HEK293 (cell line): ENCODE results near the gene CFAP65.
A peak's percentile ranks its signal among the peaks of the same experiment; 100 is the strongest.

Source experiments
- CTCF ChIA-PET: fragments of 350-600 bp; formaldehyde crosslinking; extraction: SDS; loops from one replicate; lab custom pipeline; 2021; ENCODE audit warnings: antibody characterized with exemption; lab: Yijun Ruan, JAX
- POLR2A ChIA-PET: fragments of 300-600 bp; formaldehyde crosslinking; extraction: SDS; loops from one replicate; lab custom pipeline; 2020; ENCODE audit warnings: antibody characterized with exemption, inconsistent platforms; lab: Yijun Ruan, JAX
- H3K27ac ChIP-seq: fragments of 200-500 bp; sonication (Bioruptor generic); 2 replicates; pipeline ENCODE4 v1.5.1; 2014; ENCODE audit warnings: low read depth, low read length, control low read depth, inconsistent platforms; ENCODE audit errors: extremely low read depth
- H3K36me3 ChIP-seq, 2 experiments: fragments of 200-500 bp in 1 of 2; sonication (Bioruptor generic) in 1 of 2; 1 replicate in 1 of 2; 2 replicates in 1 of 2; pipeline ENCODE4 v1.5.1; 2014 to 2017; ENCODE audit warnings: inconsistent platforms in 2 of 2, low read length in 2 of 2; ENCODE audit not compliant: control insufficient read depth in 2 of 2, insufficient read depth in 1 of 2
- H3K4me1 ChIP-seq: fragments of 200-500 bp; sonication (Bioruptor generic); 2 replicates; pipeline ENCODE4 v1.5.1; 2014; ENCODE audit warnings: mild to moderate bottlenecking, low read length, inconsistent platforms; ENCODE audit not compliant: control insufficient read depth, insufficient read depth
- H3K4me3 ChIP-seq: 2 replicates; pipeline ENCODE4 v1.5.1; 2011; ENCODE audit warnings: low read depth, mild to moderate bottlenecking, control low read depth, low read length, moderate library complexity
- H3K9me3 ChIP-seq: fragments of 200-500 bp; sonication (Bioruptor generic); 2 replicates; pipeline ENCODE4 v1.5.1; 2014; ENCODE audit warnings: low read depth, low read length, inconsistent platforms; ENCODE audit not compliant: control insufficient read depth, insufficient read depth
- BCL11B ChIP-seq: fragments of 450-650 bp; formaldehyde crosslinking; IDR thresholded peaks from 2 replicates; pipeline ENCODE4 v1.5.1; 2016; ENCODE audit warnings: low read depth, missing biosample characterization, missing genetic modification characterization
- EGR2 ChIP-seq: fragments of 450-650 bp; formaldehyde crosslinking; IDR thresholded peaks from 2 replicates; pipeline ENCODE4 v1.5.1; 2016; ENCODE audit warnings: low read depth, missing biosample characterization, missing genetic modification characterization
- GLIS2 ChIP-seq: fragments of 450-650 bp; formaldehyde crosslinking; IDR thresholded peaks from 2 replicates; pipeline ENCODE4 v1.5.1; 2016; ENCODE audit warnings: missing biosample characterization, missing genetic modification characterization
- KLF1 ChIP-seq: fragments of 450-650 bp; formaldehyde crosslinking; IDR thresholded peaks from 2 replicates; pipeline ENCODE4 v1.5.1; 2016; ENCODE audit warnings: missing biosample characterization, missing genetic modification characterization
- KLF8 ChIP-seq: fragments of 450-650 bp; formaldehyde crosslinking; IDR thresholded peaks from 2 replicates; pipeline ENCODE4 v1.5.1; 2016; ENCODE audit warnings: missing biosample characterization, missing genetic modification characterization
- SCRT1 ChIP-seq: fragments of 450-650 bp; formaldehyde crosslinking; IDR thresholded peaks from 2 replicates; pipeline ENCODE4 v1.5.1; 2016; ENCODE audit warnings: missing biosample characterization, missing genetic modification characterization, borderline replicate concordance
- SP2 ChIP-seq: fragments of 450-650 bp; formaldehyde crosslinking; IDR thresholded peaks from 2 replicates; pipeline ENCODE4 v1.5.1; 2016; ENCODE audit warnings: missing biosample characterization, missing genetic modification characterization
- SP3 ChIP-seq: fragments of 450-650 bp; formaldehyde crosslinking; IDR thresholded peaks from 2 replicates; pipeline ENCODE4 v1.5.1; 2016; ENCODE audit warnings: missing biosample characterization, missing genetic modification characterization
- ZBTB17 ChIP-seq: fragments of 450-650 bp; formaldehyde crosslinking; IDR thresholded peaks from 2 replicates; pipeline ENCODE4 v1.5.1; 2016; ENCODE audit warnings: missing biosample characterization, missing genetic modification characterization
- ZEB2 ChIP-seq: fragments of 450-650 bp; formaldehyde crosslinking; IDR thresholded peaks from 2 replicates; pipeline ENCODE4 v1.5.1; 2016; ENCODE audit warnings: missing biosample characterization, missing genetic modification characterization
- ZNF174 ChIP-seq: fragments of 450-650 bp; formaldehyde crosslinking; IDR thresholded peaks from 2 replicates; pipeline ENCODE4 v1.5.0; 2017; ENCODE audit warnings: missing biosample characterization, mild to moderate bottlenecking, missing genetic modification characterization
- ZNF335 ChIP-seq: fragments of 450-650 bp; formaldehyde crosslinking; conservative IDR thresholded peaks from 2 replicates; pipeline ENCODE4 v1.5.1; 2016; ENCODE audit warnings: missing biosample characterization, missing genetic modification characterization
- ZNF549 ChIP-seq: fragments of 450-650 bp; IDR thresholded peaks from 2 replicates; pipeline ENCODE4 v1.5.1; 2018; ENCODE audit warnings: missing biosample characterization, missing genetic modification characterization, mild to moderate bottlenecking, inconsistent platforms, moderate library complexity
- ZNF600 ChIP-seq: fragments of 450-650 bp; formaldehyde crosslinking; IDR thresholded peaks from 2 replicates; pipeline ENCODE4 v1.5.1; 2016; ENCODE audit warnings: missing biosample characterization, missing genetic modification characterization
- ZNF629 ChIP-seq: fragments of 450-650 bp; formaldehyde crosslinking; IDR thresholded peaks from 2 replicates; pipeline ENCODE4 v1.5.1; 2017; ENCODE audit warnings: missing biosample characterization, missing genetic modification characterization
- ZNF660 ChIP-seq: fragments of 450-650 bp; IDR thresholded peaks from 2 replicates; pipeline ENCODE4 v1.5.1; 2018; ENCODE audit warnings: missing biosample characterization, mild to moderate bottlenecking, missing genetic modification characterization
- ZNF776 ChIP-seq: fragments of 450-650 bp; formaldehyde crosslinking; IDR thresholded peaks from 2 replicates; pipeline ENCODE4 v1.5.0; 2017; ENCODE audit warnings: missing biosample characterization, missing genetic modification characterization, borderline replicate concordance
- ZNF785 ChIP-seq: fragments of 450-650 bp; formaldehyde crosslinking; IDR thresholded peaks from 2 replicates; pipeline ENCODE4 v1.5.1; 2016; ENCODE audit warnings: missing biosample characterization, missing genetic modification characterization
- ZNF843 ChIP-seq: fragments of 450-650 bp; formaldehyde crosslinking; IDR thresholded peaks from 2 replicates; pipeline ENCODE4 v1.5.1; 2016; ENCODE audit warnings: missing biosample characterization, missing genetic modification characterization
- ZXDB ChIP-seq: fragments of 450-650 bp; formaldehyde crosslinking; IDR thresholded peaks from 2 replicates; pipeline ENCODE4 v1.5.1; 2016; ENCODE audit warnings: missing biosample characterization, missing genetic modification characterization
- TF ChIP-seq, protein P1 (sequence below): fragments of 450-650 bp; formaldehyde crosslinking; IDR thresholded peaks from 2 replicates; pipeline ENCODE4 v1.5.1; 2016; ENCODE audit warnings: missing biosample characterization, missing genetic modification characterization
- TF ChIP-seq, protein P2 (sequence below): fragments of 450-650 bp; IDR thresholded peaks from 2 replicates; pipeline ENCODE4 v1.5.1; 2018; ENCODE audit warnings: missing biosample characterization, mild to moderate bottlenecking, missing genetic modification characterization
- TF ChIP-seq, protein P3 (sequence below): fragments of 450-650 bp; formaldehyde crosslinking; conservative IDR thresholded peaks from 2 replicates; pipeline ENCODE4 v1.5.1; 2016; ENCODE audit warnings: low read depth, missing biosample characterization, missing genetic modification characterization
- TF ChIP-seq, protein P4 (sequence below): fragments of 450-650 bp; formaldehyde crosslinking; IDR thresholded peaks from 2 replicates; pipeline ENCODE4 v1.5.1; 2016; ENCODE audit warnings: missing biosample characterization, missing genetic modification characterization

CFAP65 gene

DNA sequence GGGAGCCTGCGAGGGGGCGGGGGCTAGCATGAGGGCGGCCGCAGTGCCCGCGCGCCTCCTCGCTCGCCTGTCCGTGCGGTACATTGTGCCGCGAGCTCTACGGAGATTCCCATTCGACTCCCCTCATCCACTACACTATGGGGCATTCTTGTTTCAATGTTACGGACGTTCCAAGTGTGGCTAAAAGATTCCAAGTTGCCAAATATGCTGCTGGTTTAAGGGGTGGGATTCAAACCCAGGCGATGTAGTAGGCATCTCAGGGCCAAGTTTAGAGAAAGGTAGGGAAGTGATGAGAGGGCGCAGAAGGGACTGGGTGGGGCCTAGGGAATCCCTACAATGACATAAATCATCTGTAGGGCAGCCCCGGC lies 38.1 kb downstream of the CFAP65 start (continued):
- TF ChIP-seq EGR2 (tag by site-specific recombination) (peak; percentile 40; the same call in 1 of the 2 replicates), ZNF549 (tag by site-specific recombination) (no peak), ZEB2 (tag by site-specific recombination) (0 out of 2 replicates have a peak, but pooled peaks have one; percentile 10), GLIS2 (0 out of 2 replicates have a peak, but pooled peaks have one; percentile 70), ZNF335 (tag by site-specific recombination) (peak; percentile 100), SP3 (tag by site-specific recombination) (peak; percentile 65), KLF1 (tag by site-specific recombination) (0 out of 2 replicates have a peak, but pooled peaks have one; percentile 27)
- TF ChIP-seq, protein P1, sequence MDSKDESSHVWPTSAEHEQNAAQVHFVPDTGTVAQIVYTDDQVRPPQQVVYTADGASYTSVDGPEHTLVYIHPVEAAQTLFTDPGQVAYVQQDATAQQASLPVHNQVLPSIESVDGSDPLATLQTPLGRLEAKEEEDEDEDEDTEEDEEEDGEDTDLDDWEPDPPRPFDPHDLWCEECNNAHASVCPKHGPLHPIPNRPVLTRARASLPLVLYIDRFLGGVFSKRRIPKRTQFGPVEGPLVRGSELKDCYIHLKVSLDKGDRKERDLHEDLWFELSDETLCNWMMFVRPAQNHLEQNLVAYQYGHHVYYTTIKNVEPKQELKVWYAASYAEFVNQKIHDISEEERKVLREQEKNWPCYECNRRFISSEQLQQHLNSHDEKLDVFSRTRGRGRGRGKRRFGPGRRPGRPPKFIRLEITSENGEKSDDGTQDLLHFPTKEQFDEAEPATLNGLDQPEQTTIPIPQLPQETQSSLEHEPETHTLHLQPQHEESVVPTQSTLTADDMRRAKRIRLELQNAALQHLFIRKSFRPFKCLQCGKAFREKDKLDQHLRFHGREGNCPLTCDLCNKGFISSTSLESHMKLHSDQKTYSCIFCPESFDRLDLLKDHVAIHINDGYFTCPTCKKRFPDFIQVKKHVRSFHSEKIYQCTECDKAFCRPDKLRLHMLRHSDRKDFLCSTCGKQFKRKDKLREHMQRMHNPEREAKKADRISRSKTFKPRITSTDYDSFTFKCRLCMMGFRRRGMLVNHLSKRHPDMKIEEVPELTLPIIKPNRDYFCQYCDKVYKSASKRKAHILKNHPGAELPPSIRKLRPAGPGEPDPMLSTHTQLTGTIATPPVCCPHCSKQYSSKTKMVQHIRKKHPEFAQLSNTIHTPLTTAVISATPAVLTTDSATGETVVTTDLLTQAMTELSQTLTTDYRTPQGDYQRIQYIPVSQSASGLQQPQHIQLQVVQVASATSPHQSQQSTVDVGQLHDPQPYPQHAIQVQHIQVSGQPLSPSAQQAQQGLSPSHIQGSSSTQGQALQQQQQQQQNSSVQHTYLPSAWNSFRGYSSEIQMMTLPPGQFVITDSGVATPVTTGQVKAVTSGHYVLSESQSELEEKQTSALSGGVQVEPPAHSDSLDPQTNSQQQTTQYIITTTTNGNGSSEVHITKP: peak; percentile 52; the same call in 1 of the 2 replicates

DNA sequence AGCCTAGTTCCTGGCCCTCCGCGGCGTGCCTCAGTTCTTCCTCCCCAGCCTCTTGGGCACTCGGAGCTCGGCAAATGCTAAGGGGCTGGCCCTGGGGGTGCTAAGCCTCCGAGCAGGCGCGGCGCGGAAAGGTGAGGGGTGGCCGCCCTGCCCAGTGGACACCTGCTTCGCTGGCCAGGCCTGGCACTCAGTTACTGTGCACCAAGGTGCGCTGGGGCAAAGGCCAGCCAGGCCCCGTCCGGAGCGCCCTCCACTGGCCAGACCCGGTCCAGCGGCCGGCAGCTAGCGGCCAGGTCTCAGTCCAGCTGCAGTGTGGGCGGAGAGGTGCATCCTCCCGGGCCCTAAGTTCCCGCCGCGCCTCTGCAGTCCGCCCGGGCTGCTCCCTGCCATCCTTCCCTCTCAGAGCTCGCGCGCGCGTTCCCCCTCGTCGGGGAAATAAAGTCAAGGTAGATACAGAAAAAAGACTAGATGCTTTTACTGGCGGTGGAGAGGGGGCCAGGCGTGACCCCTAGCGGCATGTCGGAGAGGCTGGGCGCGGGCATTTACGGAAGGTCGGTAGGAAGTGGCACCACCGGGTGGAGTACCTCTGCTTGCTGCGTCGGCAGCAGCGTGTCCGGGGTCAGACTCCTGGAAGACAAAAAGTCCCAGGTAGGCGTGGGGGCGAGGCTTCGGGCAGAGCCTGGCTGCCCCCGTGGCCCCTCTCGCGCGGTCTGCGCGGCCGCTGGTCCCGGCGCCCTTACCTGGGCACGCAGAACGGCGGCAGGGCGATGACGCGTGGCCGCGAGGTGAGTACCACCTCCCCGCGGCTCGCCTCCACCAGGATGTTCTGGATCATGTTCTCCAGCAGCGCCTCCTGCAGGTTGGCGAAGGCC lies 38.7 kb downstream of the CFAP65 start:
- ChIA-PET CTCF (interaction anchor here (0.5 to 3.9 kb wide), 41 partner anchors 8 to 1517 kb away, joined by 3 to 31 read pairs (median 4); partner anchors contain the start of gene CDK5R2), POLR2A (interaction anchor here (0.6 kb wide), 1 partner anchor 569 kb away, joined by 5 read pairs; no protein-coding TSS in a partner anchor)
- Histone ChIP-seq H3K36me3 (no peaks in the 10 kb centered on the region), H3K4me1 (no peaks in the 10 kb centered on the region), H3K27ac (no peak overlapping the region; the same call in 1 of the 2 replicates), H3K9me3 (no peaks in the 10 kb centered on the region), H3K4me3 (peak overlapping the region; percentile 28)
- peak; percentile 97 for TF ChIP-seq ZNF600 (tag by site-specific recombination)
- peak; percentile 40; the same call in 1 of the 2 replicates for TF ChIP-seq ZNF660 (tag by site-specific recombination)
- TF ChIP-seq, protein P2, sequence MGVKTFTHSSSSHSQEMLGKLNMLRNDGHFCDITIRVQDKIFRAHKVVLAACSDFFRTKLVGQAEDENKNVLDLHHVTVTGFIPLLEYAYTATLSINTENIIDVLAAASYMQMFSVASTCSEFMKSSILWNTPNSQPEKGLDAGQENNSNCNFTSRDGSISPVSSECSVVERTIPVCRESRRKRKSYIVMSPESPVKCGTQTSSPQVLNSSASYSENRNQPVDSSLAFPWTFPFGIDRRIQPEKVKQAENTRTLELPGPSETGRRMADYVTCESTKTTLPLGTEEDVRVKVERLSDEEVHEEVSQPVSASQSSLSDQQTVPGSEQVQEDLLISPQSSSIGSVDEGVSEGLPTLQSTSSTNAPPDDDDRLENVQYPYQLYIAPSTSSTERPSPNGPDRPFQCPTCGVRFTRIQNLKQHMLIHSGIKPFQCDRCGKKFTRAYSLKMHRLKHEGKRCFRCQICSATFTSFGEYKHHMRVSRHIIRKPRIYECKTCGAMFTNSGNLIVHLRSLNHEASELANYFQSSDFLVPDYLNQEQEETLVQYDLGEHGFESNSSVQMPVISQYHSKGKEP: no peak
- peak; percentile 71; the same call in 1 of the 2 replicates for TF ChIP-seq ZNF785 (tag by site-specific recombination)
- TF ChIP-seq SP2: 0 out of 2 replicates have a peak, but pooled peaks have one; percentile 49
- 0 out of 2 replicates have a peak, but pooled peaks have one; percentile 14 for TF ChIP-seq ZXDB (tag by site-specific recombination)
- 0 out of 2 replicates have a peak, but pooled peaks have one; percentile 35 for TF ChIP-seq ZNF843 (tag by site-specific recombination)
- TF ChIP-seq, protein P3, sequence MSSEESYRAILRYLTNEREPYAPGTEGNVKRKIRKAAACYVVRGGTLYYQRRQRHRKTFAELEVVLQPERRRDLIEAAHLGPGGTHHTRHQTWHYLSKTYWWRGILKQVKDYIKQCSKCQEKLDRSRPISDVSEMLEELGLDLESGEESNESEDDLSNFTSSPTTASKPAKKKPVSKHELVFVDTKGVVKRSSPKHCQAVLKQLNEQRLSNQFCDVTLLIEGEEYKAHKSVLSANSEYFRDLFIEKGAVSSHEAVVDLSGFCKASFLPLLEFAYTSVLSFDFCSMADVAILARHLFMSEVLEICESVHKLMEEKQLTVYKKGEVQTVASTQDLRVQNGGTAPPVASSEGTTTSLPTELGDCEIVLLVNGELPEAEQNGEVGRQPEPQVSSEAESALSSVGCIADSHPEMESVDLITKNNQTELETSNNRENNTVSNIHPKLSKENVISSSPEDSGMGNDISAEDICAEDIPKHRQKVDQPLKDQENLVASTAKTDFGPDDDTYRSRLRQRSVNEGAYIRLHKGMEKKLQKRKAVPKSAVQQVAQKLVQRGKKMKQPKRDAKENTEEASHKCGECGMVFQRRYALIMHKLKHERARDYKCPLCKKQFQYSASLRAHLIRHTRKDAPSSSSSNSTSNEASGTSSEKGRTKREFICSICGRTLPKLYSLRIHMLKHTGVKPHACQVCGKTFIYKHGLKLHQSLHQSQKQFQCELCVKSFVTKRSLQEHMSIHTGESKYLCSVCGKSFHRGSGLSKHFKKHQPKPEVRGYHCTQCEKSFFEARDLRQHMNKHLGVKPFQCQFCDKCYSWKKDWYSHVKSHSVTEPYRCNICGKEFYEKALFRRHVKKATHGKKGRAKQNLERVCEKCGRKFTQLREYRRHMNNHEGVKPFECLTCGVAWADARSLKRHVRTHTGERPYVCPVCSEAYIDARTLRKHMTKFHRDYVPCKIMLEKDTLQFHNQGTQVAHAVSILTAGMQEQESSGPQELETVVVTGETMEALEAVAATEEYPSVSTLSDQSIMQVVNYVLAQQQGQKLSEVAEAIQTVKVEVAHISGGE (tag by site-specific recombination): 0 out of 2 replicates have a peak, but pooled peaks have one; percentile 4
- TF ChIP-seq ZBTB17: peak; percentile 70
- TF ChIP-seq, protein P4, sequence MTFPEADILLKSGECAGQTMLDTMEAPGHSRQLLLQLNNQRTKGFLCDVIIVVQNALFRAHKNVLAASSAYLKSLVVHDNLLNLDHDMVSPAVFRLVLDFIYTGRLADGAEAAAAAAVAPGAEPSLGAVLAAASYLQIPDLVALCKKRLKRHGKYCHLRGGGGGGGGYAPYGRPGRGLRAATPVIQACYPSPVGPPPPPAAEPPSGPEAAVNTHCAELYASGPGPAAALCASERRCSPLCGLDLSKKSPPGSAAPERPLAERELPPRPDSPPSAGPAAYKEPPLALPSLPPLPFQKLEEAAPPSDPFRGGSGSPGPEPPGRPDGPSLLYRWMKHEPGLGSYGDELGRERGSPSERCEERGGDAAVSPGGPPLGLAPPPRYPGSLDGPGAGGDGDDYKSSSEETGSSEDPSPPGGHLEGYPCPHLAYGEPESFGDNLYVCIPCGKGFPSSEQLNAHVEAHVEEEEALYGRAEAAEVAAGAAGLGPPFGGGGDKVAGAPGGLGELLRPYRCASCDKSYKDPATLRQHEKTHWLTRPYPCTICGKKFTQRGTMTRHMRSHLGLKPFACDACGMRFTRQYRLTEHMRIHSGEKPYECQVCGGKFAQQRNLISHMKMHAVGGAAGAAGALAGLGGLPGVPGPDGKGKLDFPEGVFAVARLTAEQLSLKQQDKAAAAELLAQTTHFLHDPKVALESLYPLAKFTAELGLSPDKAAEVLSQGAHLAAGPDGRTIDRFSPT (tag by site-specific recombination): peak; percentile 73
- peak; percentile 25; the same call in 1 of the 2 replicates for TF ChIP-seq ZNF629 (tag by site-specific recombination)
- no peak for TF ChIP-seq ZNF174 (tag by site-specific recombination)
- TF ChIP-seq ZEB2 (tag by site-specific recombination): peak; percentile 58; the same call in 1 of the 2 replicates
- no peak for TF ChIP-seq SCRT1 (tag by site-specific recombination)
- TF ChIP-seq BCL11B (tag by site-specific recombination): no peak
- peak; percentile 56; the same call in 1 of the 2 replicates for TF ChIP-seq KLF8
- no peak for TF ChIP-seq ZNF776 (tag by site-specific recombination)
